NCI-H1092 (cell line): Measurements from ENCODE around the gene YAP1.
"Not testable (repeated sequence)": the region's sequence is repeated elsewhere in the genome, so short reads cannot be mapped to it uniquely, and the experiment has no call there.

Experiments used
- DNase-seq: peaks from one replicate; lab custom pipeline; 2025; lab: John Stamatoyannopoulos, UW

The YAP1 gene

GRCh38 chr11:102241026-102241425 is 130.8 kb downstream of the YAP1 start:
- no peak for DNase-seq

- no peak for DNase-seq
Measured at GRCh38 chr11:102243399-102243884, 133.2 kb downstream of the YAP1 start.

- no peak for DNase-seq
Measured at GRCh38 chr11:102244681-102245409, 134.6 kb downstream of the YAP1 start.

- DNase-seq, result no peak
Measured at GRCh38 chr11:102251423-102251822, 141.2 kb downstream of the YAP1 start.

- DNase-seq, result no peak
Measured at GRCh38 chr11:102252339-102252891, 142.2 kb downstream of the YAP1 start.

- no peak for DNase-seq
Measured at GRCh38 chr11:102253020-102253715, 142.9 kb downstream of the YAP1 start.

GRCh38 chr11:102254047-102254446 is 143.8 kb downstream of the YAP1 start:
- DNase-seq, result no peak

- DNase-seq, result no peak
Measured at GRCh38 chr11:102256251-102256650, 146.0 kb downstream of the YAP1 start.

- no peak for DNase-seq
Measured at GRCh38 chr11:102260241-102260640, 150.0 kb downstream of the YAP1 start.

- DNase-seq, result no peak
Measured at GRCh38 chr11:102263379-102264003, 153.2 kb downstream of the YAP1 start.

- DNase-seq, result not testable (repeated sequence)
Measured at GRCh38 chr11:102264704-102265103, 154.5 kb downstream of the YAP1 start.

GRCh38 chr11:102266099-102266498 is 155.9 kb downstream of the YAP1 start:
- no peak for DNase-seq

- DNase-seq, result no peak
Measured at GRCh38 chr11:102267609-102268008, 157.4 kb downstream of the YAP1 start.

- peak; percentile 64 for DNase-seq
Measured at GRCh38 chr11:102268083-102268984, 158.1 kb downstream of the YAP1 start.

GRCh38 chr11:102268985-102269470 is 158.8 kb downstream of the YAP1 start:
- DNase-seq, result no peak

- DNase-seq, result no peak
Measured at GRCh38 chr11:102269927-102270326, 159.7 kb downstream of the YAP1 start.

GRCh38 chr11:102272047-102272824 is 162.0 kb downstream of the YAP1 start:
- no peak for DNase-seq

- no peak for DNase-seq
Measured at GRCh38 chr11:102274628-102275027, 164.4 kb downstream of the YAP1 start.

GRCh38 chr11:102276362-102276761 is 166.1 kb downstream of the YAP1 start:
- no peak for DNase-seq

- DNase-seq, result no peak
Measured at GRCh38 chr11:102276783-102277182, 166.5 kb downstream of the YAP1 start.
